Tibial nerve (tissue), 4 donors: ENCODE measurements around the gene MRPL1. TPM values are rescaled to one million over a fixed set of nuclear protein-coding genes. Genes with fewer than 3 reads are reported as not detected.

Experiments
- DNase-seq, 2 donors: peaks; one replicate each; pipeline ENCODE4 v3.0.0-alpha.2; 2019; ENCODE audit warnings: low spot score in 2 of 2
- H3K27ac ChIP-seq, 4 donors: fragments of 200-600 bp; sonication (generic) in 3 of 4; one replicate each; pipeline ENCODE4 v1.5.1; 2017 to 2019; ENCODE audit warnings: mild to moderate bottlenecking in 1 of 4
- H3K27me3 ChIP-seq, 2 donors: fragments of 200-600 bp; sonication (generic) in 1 of 2; one replicate each; pipeline versions ENCODE4 v1.5.1 to v1.6.0; 2017 to 2019
- H3K36me3 ChIP-seq, 3 donors: fragments of 200-600 bp; sonication (generic); one replicate each; pipeline ENCODE4 v1.5.1; 2018 to 2019
- H3K4me1 ChIP-seq, 4 donors: fragments of 200-600 bp; sonication (generic) in 3 of 4; one replicate each; pipeline ENCODE4 v1.5.1; 2017 to 2019
- H3K4me3 ChIP-seq, 4 donors: fragments of 200-600 bp; sonication (generic) in 3 of 4; one replicate each; pipeline ENCODE4 v1.5.1; 2017 to 2019; ENCODE audit warnings: mild to moderate bottlenecking in 1 of 4, moderate library complexity in 1 of 4
- H3K9me3 ChIP-seq, 4 donors: fragments of 200-600 bp; sonication (generic) in 3 of 4; one replicate each; pipeline ENCODE4 v1.5.1; 2017 to 2019
- EP300 ChIP-seq, 2 donors: sonication (generic); formaldehyde crosslinking; IDR thresholded peaks; one replicate each; pipeline ENCODE4 v1.6.1; 2017; ENCODE audit warnings: antibody characterized with exemption in 2 of 2, mild to moderate bottlenecking in 1 of 2
- POLR2A ChIP-seq, 2 donors: fragments of 450-650 bp; IDR thresholded peaks; one replicate each; pipeline ENCODE4 v1.6.1; 2017; ENCODE audit warnings: antibody characterized with exemption in 2 of 2, mild to moderate bottlenecking in 2 of 2, moderate library complexity in 2 of 2
- WGBS, 2 donors: methylation state at CpG; one replicate each; pipeline ENCODE4 v1.1.5; 2018; 5-methylcytosine and 5-hydroxymethylcytosine counted together
- total RNA-seq, 4 donors: library from RNA; depleted of rRNA; stranded (reverse); fragments of >200 nt; gene quantifications; one replicate each; pipeline ENCODE4 v1.1.0, GENCODE V29; 2016
- TF ChIP-seq, protein P1 (sequence below), 5 experiments: fragments of 200-600 bp in 3 of 5; fragments of 450-650 bp in 2 of 5; sonication (generic) in 3 of 5; IDR thresholded peaks; one replicate each; pipeline ENCODE4 v1.5.1; 2016 to 2019; ENCODE audit warnings: antibody characterized with exemption in 5 of 5, mild to moderate bottlenecking in 3 of 5, moderate library complexity in 2 of 5

MRPL1 gene
- total RNA-seq, 4 donors from 2014 or later = 21.0 to 32.3 (median 26.9) TPM

DNA sequence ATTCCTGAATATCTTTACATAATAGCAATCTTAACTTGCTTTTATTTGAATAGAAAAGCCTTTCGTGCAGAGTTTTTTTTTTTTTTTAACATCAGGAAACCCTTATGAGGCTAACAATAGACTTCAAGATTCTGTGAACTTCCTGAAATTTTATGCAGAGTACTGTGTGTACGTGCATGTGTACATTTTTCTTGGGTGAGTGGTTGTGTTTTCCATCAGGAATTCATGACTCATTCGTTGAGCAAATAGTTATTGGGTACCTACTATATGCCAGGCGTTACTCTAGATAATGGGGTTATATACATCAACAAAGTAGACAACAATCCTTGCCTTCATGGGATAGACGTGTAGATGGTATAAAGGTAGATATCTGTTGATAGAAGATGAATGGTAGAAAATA, 59.1 kb downstream of the MRPL1 start:
- DNase-seq = no peak
- Histone ChIP-seq H3K27ac (peak overlapping the region in 1 of 4 donors; percentile 25), H3K36me3 (peaks cover 0 to 41% (median 0%) of the 10 kb centered on the region in 3 donors), H3K4me1 (no peaks in the 10 kb centered on the region), H3K4me3 (no peak overlapping the region), H3K27me3 (no peaks in the 10 kb centered on the region), H3K9me3 (peaks cover 0 to 20% (median 2%) of the 10 kb centered on the region in 4 donors)
- WGBS, 2 donors = 45 to 61% methylated on average over 5 of the region's 5 CpGs
- TF ChIP-seq POLR2A (IDR thresholded peaks at IDR 0.05) (no peak), EP300 (IDR thresholded peaks at IDR 0.05) (no peak)
- TF ChIP-seq, protein P1, sequence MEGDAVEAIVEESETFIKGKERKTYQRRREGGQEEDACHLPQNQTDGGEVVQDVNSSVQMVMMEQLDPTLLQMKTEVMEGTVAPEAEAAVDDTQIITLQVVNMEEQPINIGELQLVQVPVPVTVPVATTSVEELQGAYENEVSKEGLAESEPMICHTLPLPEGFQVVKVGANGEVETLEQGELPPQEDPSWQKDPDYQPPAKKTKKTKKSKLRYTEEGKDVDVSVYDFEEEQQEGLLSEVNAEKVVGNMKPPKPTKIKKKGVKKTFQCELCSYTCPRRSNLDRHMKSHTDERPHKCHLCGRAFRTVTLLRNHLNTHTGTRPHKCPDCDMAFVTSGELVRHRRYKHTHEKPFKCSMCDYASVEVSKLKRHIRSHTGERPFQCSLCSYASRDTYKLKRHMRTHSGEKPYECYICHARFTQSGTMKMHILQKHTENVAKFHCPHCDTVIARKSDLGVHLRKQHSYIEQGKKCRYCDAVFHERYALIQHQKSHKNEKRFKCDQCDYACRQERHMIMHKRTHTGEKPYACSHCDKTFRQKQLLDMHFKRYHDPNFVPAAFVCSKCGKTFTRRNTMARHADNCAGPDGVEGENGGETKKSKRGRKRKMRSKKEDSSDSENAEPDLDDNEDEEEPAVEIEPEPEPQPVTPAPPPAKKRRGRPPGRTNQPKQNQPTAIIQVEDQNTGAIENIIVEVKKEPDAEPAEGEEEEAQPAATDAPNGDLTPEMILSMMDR (IDR thresholded peaks at IDR 0.05) = no peak

DNA sequence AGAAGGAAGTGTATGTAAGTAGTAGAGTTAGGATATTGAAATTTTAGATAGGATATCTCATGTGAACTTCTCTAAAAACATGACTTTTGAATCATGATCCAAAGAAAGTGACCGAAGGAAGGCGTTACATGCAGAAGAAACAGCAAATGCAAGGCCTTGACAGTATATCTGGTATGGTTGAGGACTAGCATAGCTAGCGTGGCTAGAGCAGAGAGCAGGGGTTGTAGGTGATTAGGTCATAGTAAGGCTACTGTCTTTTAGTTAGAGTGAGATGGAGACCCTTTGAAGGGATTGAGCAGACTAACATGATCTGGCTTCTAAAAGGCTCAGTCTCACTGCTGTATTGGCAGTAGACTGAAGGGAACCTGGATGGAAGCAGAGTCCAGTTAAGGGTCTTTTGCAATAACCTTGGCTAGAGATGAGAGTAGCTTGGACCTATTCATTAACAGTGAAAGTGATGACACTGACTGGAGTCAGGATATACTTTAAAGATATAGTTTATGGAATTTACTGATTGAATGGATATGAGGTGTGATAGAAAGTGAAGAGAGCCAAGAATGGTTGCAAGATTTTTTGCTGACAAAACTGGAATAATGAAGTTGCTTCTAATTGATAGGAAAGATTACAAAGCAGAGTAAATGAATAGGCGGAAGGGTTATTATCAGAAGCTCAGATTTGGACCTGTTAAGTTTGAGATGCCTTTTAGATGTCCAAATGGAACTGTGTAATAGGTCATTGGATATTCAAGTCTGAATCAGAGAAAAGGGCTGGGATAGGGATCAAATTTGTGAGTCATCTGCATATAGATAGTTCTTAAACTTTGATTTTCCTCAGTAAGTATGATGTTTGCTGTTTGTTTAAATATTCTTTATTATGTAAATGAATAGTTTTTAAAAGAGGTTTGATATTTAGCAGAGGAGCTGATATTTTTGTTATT, 59.8 kb downstream of the MRPL1 start:
- 92 to 97% methylated on average over 4 of the region's 4 CpGs for WGBS, 2 donors
- peak overlapping the region in 1 of 4 donors; percentile 25 for H3K27ac ChIP-seq

DNA sequence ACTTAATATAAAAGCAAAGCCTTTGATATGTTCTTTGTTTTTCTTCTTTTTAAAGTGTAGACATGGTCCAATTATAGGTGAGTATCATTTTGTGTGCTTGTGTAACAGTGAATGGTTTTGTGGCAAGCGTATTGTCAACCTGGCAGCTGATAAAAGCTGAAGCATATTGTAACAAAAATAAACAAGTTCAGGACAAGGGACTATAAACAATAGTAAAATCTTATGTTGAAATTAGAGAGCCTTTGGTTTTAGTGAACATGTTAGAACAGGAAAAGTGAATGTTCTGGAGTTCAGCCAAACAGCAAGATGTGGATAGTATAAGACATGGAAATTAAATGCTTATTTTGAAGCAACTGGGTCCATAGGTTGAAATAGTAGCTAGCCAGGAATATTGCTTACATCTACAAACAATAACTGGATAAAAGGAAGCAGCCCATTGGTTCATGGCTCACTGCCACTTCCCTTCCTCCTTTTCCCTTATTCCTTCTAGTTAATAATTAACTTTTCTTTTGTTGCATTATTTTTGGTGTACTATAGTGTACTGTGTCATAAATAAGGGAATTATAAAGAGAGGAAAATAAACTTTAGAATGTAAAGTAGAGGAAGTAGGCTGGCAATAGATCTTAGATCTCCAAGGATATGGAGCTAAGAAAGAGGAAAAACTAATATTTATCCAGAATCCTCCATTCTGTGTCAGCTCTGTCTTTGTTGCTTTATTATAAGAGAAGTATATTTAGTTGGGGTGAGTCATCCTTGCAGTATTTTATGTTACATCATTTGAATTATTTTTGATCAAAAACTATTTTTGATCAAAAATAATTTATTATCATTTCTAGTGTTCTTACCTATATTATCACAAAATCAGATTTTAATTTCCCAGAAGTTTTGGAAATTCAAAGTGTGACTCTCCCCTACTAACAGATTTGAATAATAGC, 65.6 kb downstream of the MRPL1 start:
- 80 to 90% methylated on average over 1 of the region's 1 CpG for WGBS, 2 donors
- Histone ChIP-seq H3K9me3 (peaks cover 0 to 20% (median 2%) of the 10 kb centered on the region in 4 donors), H3K36me3 (peaks cover 0 to 43% (median 0%) of the 10 kb centered on the region in 3 donors), H3K27ac (no peak overlapping the region), H3K4me3 (no peak overlapping the region), H3K4me1 (no peaks in the 10 kb centered on the region), H3K27me3 (no peaks in the 10 kb centered on the region)
- no peak for DNase-seq
- TF ChIP-seq POLR2A (IDR thresholded peaks at IDR 0.05) (no peak), EP300 (IDR thresholded peaks at IDR 0.05) (no peak)
- TF ChIP-seq, protein P1 (IDR thresholded peaks at IDR 0.05) = no peak

More for the DNA sequence above, 59.8 kb downstream of the MRPL1 start:
- TF ChIP-seq EP300 (IDR thresholded peaks at IDR 0.05) (no peak), POLR2A (IDR thresholded peaks at IDR 0.05) (no peak)
- TF ChIP-seq, protein P1 (IDR thresholded peaks at IDR 0.05) = no peak
- no peak for DNase-seq
- Histone ChIP-seq H3K4me1 (no peaks in the 10 kb centered on the region), H3K9me3 (peaks cover 0 to 20% (median 2%) of the 10 kb centered on the region in 4 donors), H3K27me3 (no peaks in the 10 kb centered on the region), H3K4me3 (no peak overlapping the region), H3K36me3 (peaks cover 0 to 41% (median 0%) of the 10 kb centered on the region in 3 donors)

DNA sequence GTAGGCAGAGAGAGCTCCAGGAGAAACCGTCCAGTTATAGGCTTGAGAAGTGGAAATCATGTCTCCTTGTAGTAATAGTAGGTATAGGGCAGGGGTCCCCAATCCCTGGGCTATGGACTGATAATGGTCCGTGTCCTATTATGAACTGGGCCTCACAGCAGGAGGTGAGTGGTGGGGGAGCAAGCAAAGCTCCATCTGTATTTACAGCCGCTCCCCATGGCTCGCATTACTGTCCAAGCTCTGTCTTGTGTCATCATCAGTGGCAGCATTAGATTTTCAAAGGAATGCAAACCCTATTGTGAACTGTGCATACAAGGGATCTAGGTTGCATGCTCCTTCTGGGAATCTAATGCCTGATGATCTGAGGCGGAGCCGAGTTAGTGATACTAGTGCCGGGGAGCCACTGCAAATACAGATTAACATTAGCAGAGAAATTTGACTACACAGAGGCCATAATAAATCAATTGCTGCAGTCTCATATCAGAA, 67.6 kb downstream of the MRPL1 start:
- H3K4me1 ChIP-seq = no peaks in the 10 kb centered on the region
- TF ChIP-seq, protein P1 (IDR thresholded peaks at IDR 0.05) = no peak
- TF ChIP-seq POLR2A (IDR thresholded peaks at IDR 0.05) (no peak), EP300 (IDR thresholded peaks at IDR 0.05) (no peak)
- H3K27me3 ChIP-seq = no peaks in the 10 kb centered on the region
- 93 to 100% methylated on average over 7 of the region's 7 CpGs for WGBS, 2 donors
- no peak for DNase-seq
- peaks cover 0 to 27% (median 3%) of the 10 kb centered on the region in 3 donors for H3K36me3 ChIP-seq
- H3K9me3 ChIP-seq = peaks cover 0 to 11% (median 2%) of the 10 kb centered on the region in 4 donors
- H3K4me3 ChIP-seq = no peak overlapping the region
- no peak overlapping the region for H3K27ac ChIP-seq
